HCT116 (cell line): ENCODE results near the gene BST2. TPM values are rescaled to one million over a fixed set of nuclear protein-coding genes. Genes with fewer than 3 reads are reported as not detected.

Source experiments
- ATAC-seq: fragments of 200-7000 bp; cut with Tn5 transposase; 2 replicates; pipeline ENCODE4 v1.9.1; 2020; ENCODE audit warnings: mild to moderate bottlenecking, moderate library complexity
- BruUV-seq: library from RNA; stranded (reverse); fragments of 400-500 nt; replicated peaks from 2 replicates; lab custom pipeline; 2021; lab: Mats Ljungman, UMichigan
- CTCF ChIA-PET: fragments of 300-600 bp; sonication (Branson Sonifier 250); formaldehyde crosslinking; loops from one replicate; lab custom pipeline; 2021; ENCODE audit warnings: antibody characterized with exemption; lab: Charles Lee
- POLR2A ChIA-PET: fragments of 300-600, 350-600 bp; sonication (Branson Sonifier 250); formaldehyde crosslinking; loops from one replicate; lab custom pipeline; 2021; ENCODE audit warnings: antibody characterized with exemption; lab: Charles Lee
- RAD21 ChIA-PET, 2 experiments: fragments of 300-600 bp; sonication (Branson Sonifier 250); formaldehyde crosslinking; loops; one replicate each; lab custom pipeline; 2023; ENCODE audit warnings: low total read pairs in 2 of 2; ENCODE audit not compliant: uncharacterized antibody in 2 of 2, unreplicated experiment in 2 of 2, low non-redundant PET in 1 of 2; lab: Charles Lee
- DNase-seq: peaks from one replicate; pipeline ENCODE4 v3.0.0-alpha.2; 2010; ENCODE audit warnings: low read depth, low spot score
- H2AFZ ChIP-seq: fragments of 200-600 bp; shearing (Covaris generic), sonication (generic); 2 replicates; pipeline ENCODE4 v1.6.1; 2017; ENCODE audit warnings: low read depth, mixed run types, mixed read lengths, antibody characterized with exemption, low read length; ENCODE audit not compliant: poor library complexity, severe bottlenecking
- H3K27ac ChIP-seq: 2 replicates; pipeline ENCODE4 v1.5.1; 2012; ENCODE audit warnings: low read depth, low read length
- H3K27me3 ChIP-seq: fragments of 200-600 bp; sonication (generic); 2 replicates; pipeline ENCODE4 v1.6.1; 2016; ENCODE audit warnings: mixed run types, low read length, mixed read lengths; ENCODE audit not compliant: insufficient read depth
- H3K36me3 ChIP-seq, 2 experiments: fragments of 200-500 bp in 1 of 2; fragments of 200-600 bp in 1 of 2; sonication (Bioruptor generic) in 1 of 2; sonication (generic) in 1 of 2; 2 replicates each; pipeline versions ENCODE4 v1.5.1 to v1.6.1; 2014 to 2016; ENCODE audit warnings: low read length in 2 of 2, inconsistent platforms in 1 of 2, mixed read lengths in 1 of 2, mixed run types in 1 of 2; ENCODE audit not compliant: insufficient read depth in 2 of 2, control insufficient read depth in 1 of 2
- H3K4me1 ChIP-seq, 2 experiments: fragments of 200-600 bp in 1 of 2; sonication (generic) in 1 of 2; 2 replicates each; pipeline versions ENCODE4 v1.5.1 to v1.6.1; 2012 to 2017; ENCODE audit warnings: low read length in 2 of 2, inconsistent platforms in 1 of 2, mild to moderate bottlenecking in 1 of 2, mixed read lengths in 1 of 2, mixed run types in 1 of 2, moderate library complexity in 1 of 2; ENCODE audit not compliant: insufficient read depth in 2 of 2, control insufficient read depth in 1 of 2
- H3K4me2 ChIP-seq: fragments of 200-600 bp; sonication (generic); 2 replicates; pipeline ENCODE4 v1.6.1; 2017; ENCODE audit warnings: mixed run types, low read length, mixed read lengths
- H3K4me3 ChIP-seq, 2 experiments: fragments of 200-600 bp in 1 of 2; sonication (generic) in 1 of 2; replicated peaks in 1 of 2; 2 replicates each; pipeline ENCODE4 v1.5.1; 2011 to 2016; ENCODE audit warnings: low read length in 2 of 2, control low read depth in 1 of 2, low read depth in 1 of 2, mild to moderate bottlenecking in 1 of 2, mixed read lengths in 1 of 2, mixed run types in 1 of 2
- H3K79me2 ChIP-seq: fragments of 200-600 bp; sonication (generic); 2 replicates; pipeline ENCODE4 v1.6.1; 2017; ENCODE audit warnings: mild to moderate bottlenecking, mixed run types, low read length, moderate library complexity, mixed read lengths; ENCODE audit not compliant: insufficient read depth
- H3K9ac ChIP-seq: fragments of 200-600 bp; sonication (generic); 2 replicates; pipeline ENCODE4 v1.6.1; 2016; ENCODE audit warnings: low read length, mixed read lengths
- H3K9me2 ChIP-seq: fragments of 200-600 bp; sonication (generic), shearing (Covaris generic); 2 replicates; pipeline ENCODE4 v1.6.1; 2017; ENCODE audit warnings: mixed run types, mild to moderate bottlenecking, moderate library complexity; ENCODE audit not compliant: insufficient read depth
- H3K9me3 ChIP-seq, 2 experiments: fragments of 200-500 bp in 1 of 2; fragments of 200-600 bp in 1 of 2; sonication (Bioruptor generic) in 1 of 2; sonication (generic) in 1 of 2; 2 replicates each; pipeline ENCODE4 v1.6.1; 2014 to 2017; ENCODE audit warnings: low read length in 2 of 2, mixed read lengths in 2 of 2, inconsistent platforms in 1 of 2, low read depth in 1 of 2, mild to moderate bottlenecking in 1 of 2, mixed run types in 1 of 2, moderate library complexity in 1 of 2; ENCODE audit not compliant: control insufficient read depth in 1 of 2, insufficient read depth in 1 of 2
- H4K20me1 ChIP-seq: fragments of 200-600 bp; sonication (generic), shearing (Covaris generic); 2 replicates; pipeline ENCODE4 v1.6.1; 2017; ENCODE audit warnings: mixed run types, mild to moderate bottlenecking, moderate library complexity; ENCODE audit not compliant: insufficient read depth
- CBX3 ChIP-seq: IDR thresholded peaks from 2 replicates; pipeline ENCODE4 v1.6.1; 2012; ENCODE audit warnings: low read depth
- EZH2 ChIP-seq: fragments of 200-600 bp; sonication (generic); IDR thresholded peaks from 2 replicates; pipeline ENCODE4 v1.6.1; 2017; ENCODE audit warnings: antibody characterized with exemption, mixed run types
- POLR2AphosphoS5 ChIP-seq: IDR thresholded peaks from 2 replicates; pipeline ENCODE4 v1.6.1; 2011; ENCODE audit warnings: mild to moderate bottlenecking, low read depth, low read length, moderate library complexity
- RAD21 ChIP-seq: IDR thresholded peaks from 2 replicates; pipeline ENCODE4 v1.6.1; 2012; ENCODE audit warnings: low read depth, mild to moderate bottlenecking
- SP1 ChIP-seq: IDR thresholded peaks from 2 replicates; pipeline ENCODE4 v1.6.1; 2012; ENCODE audit warnings: low read depth
- ZNF274 ChIP-seq: fragments of 200-500 bp; sonication (Bioruptor generic); IDR thresholded peaks from 2 replicates; pipeline ENCODE4 v1.6.1; 2014; ENCODE audit warnings: mild to moderate bottlenecking, low read depth, low read length, inconsistent platforms
- intact Hi-C: fragments of 100-400 bp; cut with micrococcal nuclease; formaldehyde crosslinking; loops from 2 replicates; pipeline ENCODE4 v1.10.0; 2022
- total RNA-seq: library from RNA; stranded (reverse); gene quantifications from one replicate; pipeline ENCODE4 v1.2.1, GENCODE V29; 2021; ENCODE audit not compliant: unreplicated experiment
- TF ChIP-seq, protein P1 (sequence below): IDR thresholded peaks from 2 replicates; pipeline ENCODE4 v1.6.1; 2012
- TF ChIP-seq, protein P2 (sequence below), 3 experiments: fragments of 200-600 bp in 1 of 3; sonication (generic) in 1 of 3; IDR thresholded peaks in 2 of 3; conservative IDR thresholded peaks in 1 of 3; 2 replicates each; pipeline ENCODE4 v1.5.1; 2012 to 2017; ENCODE audit warnings: low read depth in 2 of 3, low read length in 2 of 3, antibody characterized with exemption in 1 of 3, borderline replicate concordance in 1 of 3, control low read depth in 1 of 3, mild to moderate bottlenecking in 1 of 3, mixed read lengths in 1 of 3, mixed run types in 1 of 3, moderate library complexity in 1 of 3; ENCODE audit not compliant: insufficient read depth in 1 of 3

BST2 gene
- total RNA-seq, 1 experiment from 2014 or later: 5.4 TPM

DNA sequence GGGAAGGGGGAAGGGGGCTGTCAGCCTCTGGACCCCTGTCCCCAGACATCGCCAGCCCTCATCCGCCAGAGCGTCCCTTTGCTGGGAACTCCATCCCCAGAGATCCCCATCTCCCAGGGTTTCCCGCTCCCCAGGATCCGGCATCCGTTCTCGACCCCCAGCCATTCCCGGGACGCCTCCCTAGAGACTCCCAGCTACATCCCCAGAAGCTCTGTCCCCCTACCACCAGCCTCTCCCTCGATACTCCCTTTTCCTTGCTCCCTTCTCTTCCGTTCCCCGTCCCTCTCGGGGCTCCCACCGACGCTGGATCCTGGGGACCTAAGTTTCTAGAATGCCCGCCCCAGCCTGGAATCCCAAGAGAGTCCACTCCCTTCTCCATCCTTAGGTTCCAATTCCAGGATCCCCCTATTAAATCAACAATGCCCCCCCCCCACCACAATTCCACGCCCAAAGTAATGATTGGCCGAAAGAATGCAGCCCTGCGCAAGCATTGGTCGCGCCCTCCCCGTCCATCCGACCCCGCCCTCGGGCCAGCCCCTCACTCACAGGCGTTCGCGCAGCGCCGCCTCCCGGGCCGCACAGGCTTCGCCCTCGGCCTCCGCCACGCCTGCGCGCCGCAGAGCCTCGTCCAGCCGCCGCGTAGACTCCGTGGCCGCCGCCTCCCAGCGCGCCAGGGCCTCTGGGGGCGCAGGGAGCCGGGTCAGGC lies 14.6 kb downstream of the BST2 start:
- peak; percentile 96 for ATAC-seq
- H3K4me2 ChIP-seq: peak overlapping the region; percentile 75
- no peaks in the 10 kb centered on the region for H4K20me1 ChIP-seq
- BruUV-seq: no TSS peak
- peak overlapping the region; percentile 11; the same call in 1 of the 2 replicates for H3K27ac ChIP-seq
- ChIA-PET RAD21 (interaction anchor here in 1 of 2 experiments (0.7 kb wide), 1 partner anchor 43 kb away, joined by 6 read pairs; no protein-coding TSS in a partner anchor), CTCF (interaction anchor here (0.7 to 1.5 kb wide), 4 partner anchors 76 to 215 kb away, joined by 3 to 9 read pairs (median 4); no protein-coding TSS in a partner anchor), POLR2A (no interaction called here)
- H3K4me1 ChIP-seq: peaks cover 11 to 35% of the 10 kb centered on the region in 2 experiments
- intact Hi-C loops: loop anchor here (1.0 kb wide), 1 partner anchor 75 kb away; no protein-coding TSS in a partner anchor
- H3K79me2 ChIP-seq: no peaks in the 10 kb centered on the region
- DNase-seq: peak; percentile 80
- H3K4me3 ChIP-seq: peak overlapping the region; percentile 40 to 55
- TF ChIP-seq POLR2AphosphoS5: peak; percentile 39; the same call in 1 of the 2 replicates
- TF ChIP-seq SP1: peak; percentile 77
- TF ChIP-seq EZH2: no peak
- TF ChIP-seq, protein P1, sequence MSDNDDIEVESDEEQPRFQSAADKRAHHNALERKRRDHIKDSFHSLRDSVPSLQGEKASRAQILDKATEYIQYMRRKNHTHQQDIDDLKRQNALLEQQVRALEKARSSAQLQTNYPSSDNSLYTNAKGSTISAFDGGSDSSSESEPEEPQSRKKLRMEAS: peak; percentile 70
- TF ChIP-seq CBX3: peak; percentile 75; the same call in 1 of the 2 replicates
- peak; percentile 79 for TF ChIP-seq RAD21
- TF ChIP-seq, protein P2, sequence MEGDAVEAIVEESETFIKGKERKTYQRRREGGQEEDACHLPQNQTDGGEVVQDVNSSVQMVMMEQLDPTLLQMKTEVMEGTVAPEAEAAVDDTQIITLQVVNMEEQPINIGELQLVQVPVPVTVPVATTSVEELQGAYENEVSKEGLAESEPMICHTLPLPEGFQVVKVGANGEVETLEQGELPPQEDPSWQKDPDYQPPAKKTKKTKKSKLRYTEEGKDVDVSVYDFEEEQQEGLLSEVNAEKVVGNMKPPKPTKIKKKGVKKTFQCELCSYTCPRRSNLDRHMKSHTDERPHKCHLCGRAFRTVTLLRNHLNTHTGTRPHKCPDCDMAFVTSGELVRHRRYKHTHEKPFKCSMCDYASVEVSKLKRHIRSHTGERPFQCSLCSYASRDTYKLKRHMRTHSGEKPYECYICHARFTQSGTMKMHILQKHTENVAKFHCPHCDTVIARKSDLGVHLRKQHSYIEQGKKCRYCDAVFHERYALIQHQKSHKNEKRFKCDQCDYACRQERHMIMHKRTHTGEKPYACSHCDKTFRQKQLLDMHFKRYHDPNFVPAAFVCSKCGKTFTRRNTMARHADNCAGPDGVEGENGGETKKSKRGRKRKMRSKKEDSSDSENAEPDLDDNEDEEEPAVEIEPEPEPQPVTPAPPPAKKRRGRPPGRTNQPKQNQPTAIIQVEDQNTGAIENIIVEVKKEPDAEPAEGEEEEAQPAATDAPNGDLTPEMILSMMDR (IDR thresholded peaks at IDR 0.05 in 2 of 3, conservative IDR thresholded peaks at IDR 0.05 in 1 of 3; ENCODE audit: borderline replicate concordance in 1 of 3, insufficient read depth in 1 of 3, low read depth in 2 of 3, low read length in 2 of 3): peak; percentile 60 to 64 (median 62)
- TF ChIP-seq ZNF274: no peak
- no peaks in the 10 kb centered on the region for H3K27me3 ChIP-seq
- H2AFZ ChIP-seq: peak overlapping the region; percentile 78
- H3K9me2 ChIP-seq: no peaks in the 10 kb centered on the region
- H3K9me3 ChIP-seq: no peaks in the 10 kb centered on the region
- peak overlapping the region; percentile 35; the same call in 1 of the 2 replicates for H3K9ac ChIP-seq
- no peaks in the 10 kb centered on the region for H3K36me3 ChIP-seq
